OCI-LY3 (cell line): Measurements from ENCODE around the gene KL.

Experiments used
- EZH2phosphoT487 ChIP-seq: fragments of 200-600 bp; shearing (Covaris generic); IDR thresholded peaks from 2 replicates; pipeline ENCODE4 v1.6.1; 2018; ENCODE audit warnings: antibody characterized with exemption, mixed run types, low read depth
- TF ChIP-seq, protein P1 (sequence below): fragments of 200-600, 300-600 bp; sonication (generic); IDR thresholded peaks from 2 replicates; pipeline ENCODE4 v1.5.1; 2014; ENCODE audit warnings: antibody characterized with exemption, low read length, low read depth

DNA sequence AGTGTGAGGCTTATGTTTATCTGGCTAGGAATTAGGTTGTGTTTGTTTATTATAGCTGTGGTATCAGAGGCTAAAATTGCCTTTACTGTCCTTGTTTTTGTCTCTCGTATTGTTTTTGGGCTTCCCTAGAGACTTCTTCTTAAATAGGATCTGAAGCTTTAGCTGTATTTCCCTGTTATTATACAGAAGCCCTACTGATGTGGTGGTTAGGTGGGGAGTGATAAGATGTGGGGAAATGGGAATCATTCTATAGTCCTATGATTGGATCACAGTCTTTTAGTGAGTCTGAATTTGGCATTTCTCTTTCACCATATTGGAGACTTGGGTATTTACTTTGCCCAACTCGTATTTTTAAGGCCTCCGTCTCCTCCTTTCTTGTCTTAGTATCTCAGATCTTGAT, 8.3 kb upstream of the KL start:
- TF ChIP-seq, protein P1, sequence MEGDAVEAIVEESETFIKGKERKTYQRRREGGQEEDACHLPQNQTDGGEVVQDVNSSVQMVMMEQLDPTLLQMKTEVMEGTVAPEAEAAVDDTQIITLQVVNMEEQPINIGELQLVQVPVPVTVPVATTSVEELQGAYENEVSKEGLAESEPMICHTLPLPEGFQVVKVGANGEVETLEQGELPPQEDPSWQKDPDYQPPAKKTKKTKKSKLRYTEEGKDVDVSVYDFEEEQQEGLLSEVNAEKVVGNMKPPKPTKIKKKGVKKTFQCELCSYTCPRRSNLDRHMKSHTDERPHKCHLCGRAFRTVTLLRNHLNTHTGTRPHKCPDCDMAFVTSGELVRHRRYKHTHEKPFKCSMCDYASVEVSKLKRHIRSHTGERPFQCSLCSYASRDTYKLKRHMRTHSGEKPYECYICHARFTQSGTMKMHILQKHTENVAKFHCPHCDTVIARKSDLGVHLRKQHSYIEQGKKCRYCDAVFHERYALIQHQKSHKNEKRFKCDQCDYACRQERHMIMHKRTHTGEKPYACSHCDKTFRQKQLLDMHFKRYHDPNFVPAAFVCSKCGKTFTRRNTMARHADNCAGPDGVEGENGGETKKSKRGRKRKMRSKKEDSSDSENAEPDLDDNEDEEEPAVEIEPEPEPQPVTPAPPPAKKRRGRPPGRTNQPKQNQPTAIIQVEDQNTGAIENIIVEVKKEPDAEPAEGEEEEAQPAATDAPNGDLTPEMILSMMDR: no peak
- no peak for TF ChIP-seq EZH2phosphoT487
